HFFc6 (cell line): ENCODE results near the gene SDK2. TPM values are rescaled to one million over a fixed set of nuclear protein-coding genes. Genes with fewer than 3 reads are reported as not detected.

Source experiments
- DNase-seq: peaks from one replicate; pipeline ENCODE4 v3.0.0-alpha.2; 2018
- H3K27ac Mint-ChIP-seq: 2 replicates; pipeline ENCODE4 v1.8.0; 2020; ENCODE audit warnings: mild to moderate bottlenecking, mixed read lengths
- H3K27me3 Mint-ChIP-seq: 2 replicates; pipeline ENCODE4 v1.8.0; 2021; ENCODE audit warnings: mild to moderate bottlenecking, moderate library complexity, mixed read lengths; ENCODE audit not compliant: insufficient read depth
- H3K36me3 Mint-ChIP-seq: 2 replicates; pipeline ENCODE4 v1.8.0; 2021; ENCODE audit warnings: low read depth, mixed read lengths
- H3K4me1 Mint-ChIP-seq: 2 replicates; pipeline ENCODE4 v1.8.0; 2020; ENCODE audit warnings: low read depth, mixed read lengths
- H3K4me3 Mint-ChIP-seq: 2 replicates; pipeline ENCODE4 v1.8.0; 2020; ENCODE audit warnings: mild to moderate bottlenecking, moderate library complexity, mixed read lengths
- H3K9me3 Mint-ChIP-seq: 2 replicates; pipeline ENCODE4 v1.8.0; 2020; ENCODE audit warnings: mild to moderate bottlenecking, mixed read lengths
- total RNA-seq, 6 experiments: library from RNA; stranded (reverse); fragmentation: NEBNext Ultra II Directional; extraction: Animal tissue kit (Norgen Biotek cat#: 25700); gene quantifications; 2 replicates in 1 of 6; 3 replicates in 5 of 6; pipeline ENCODE4 v1.2.3, GENCODE V29; 2021
- TF ChIP-seq, protein P1 (sequence below): fragments of 200-600 bp; sonication (generic); IDR thresholded peaks from 2 replicates; pipeline ENCODE4 v1.5.0; 2021; ENCODE audit warnings: antibody characterized with exemption, mild to moderate bottlenecking

Gene SDK2
- total RNA-seq, 6 experiments from 2014 or later: 0.03 TPM; not detected in 4

DNA sequence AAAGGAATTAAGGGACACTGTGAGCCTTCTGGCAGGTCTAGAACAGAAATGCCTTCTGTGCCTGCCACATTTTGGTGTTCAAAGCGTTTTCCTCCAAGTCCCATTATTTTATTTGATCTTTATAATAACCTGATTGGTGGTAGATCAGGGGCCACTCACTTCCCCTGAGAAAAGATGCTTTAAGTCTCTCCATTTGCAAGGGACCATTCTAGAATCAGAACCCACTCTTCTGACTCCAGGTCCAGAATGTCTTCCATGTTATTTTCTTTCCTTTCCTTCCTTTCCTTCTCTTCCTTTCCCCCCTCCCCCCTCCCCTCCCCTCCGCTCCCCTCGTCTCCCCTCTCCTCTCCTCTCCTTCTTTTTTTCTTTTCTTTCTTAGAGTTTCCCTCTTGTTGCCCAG lies 313.2 kb downstream of the SDK2 start:
- Mint-ChIP-seq H3K36me3 (no peaks in the 10 kb centered on the region), H3K27ac (no peak overlapping the region), H3K9me3 (no peaks in the 10 kb centered on the region), H3K4me3 (no peak overlapping the region), H3K27me3 (peaks cover 3% of the 10 kb centered on the region), H3K4me1 (no peaks in the 10 kb centered on the region)
- TF ChIP-seq, protein P1, sequence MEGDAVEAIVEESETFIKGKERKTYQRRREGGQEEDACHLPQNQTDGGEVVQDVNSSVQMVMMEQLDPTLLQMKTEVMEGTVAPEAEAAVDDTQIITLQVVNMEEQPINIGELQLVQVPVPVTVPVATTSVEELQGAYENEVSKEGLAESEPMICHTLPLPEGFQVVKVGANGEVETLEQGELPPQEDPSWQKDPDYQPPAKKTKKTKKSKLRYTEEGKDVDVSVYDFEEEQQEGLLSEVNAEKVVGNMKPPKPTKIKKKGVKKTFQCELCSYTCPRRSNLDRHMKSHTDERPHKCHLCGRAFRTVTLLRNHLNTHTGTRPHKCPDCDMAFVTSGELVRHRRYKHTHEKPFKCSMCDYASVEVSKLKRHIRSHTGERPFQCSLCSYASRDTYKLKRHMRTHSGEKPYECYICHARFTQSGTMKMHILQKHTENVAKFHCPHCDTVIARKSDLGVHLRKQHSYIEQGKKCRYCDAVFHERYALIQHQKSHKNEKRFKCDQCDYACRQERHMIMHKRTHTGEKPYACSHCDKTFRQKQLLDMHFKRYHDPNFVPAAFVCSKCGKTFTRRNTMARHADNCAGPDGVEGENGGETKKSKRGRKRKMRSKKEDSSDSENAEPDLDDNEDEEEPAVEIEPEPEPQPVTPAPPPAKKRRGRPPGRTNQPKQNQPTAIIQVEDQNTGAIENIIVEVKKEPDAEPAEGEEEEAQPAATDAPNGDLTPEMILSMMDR: no peak
- DNase-seq: no peak

DNA sequence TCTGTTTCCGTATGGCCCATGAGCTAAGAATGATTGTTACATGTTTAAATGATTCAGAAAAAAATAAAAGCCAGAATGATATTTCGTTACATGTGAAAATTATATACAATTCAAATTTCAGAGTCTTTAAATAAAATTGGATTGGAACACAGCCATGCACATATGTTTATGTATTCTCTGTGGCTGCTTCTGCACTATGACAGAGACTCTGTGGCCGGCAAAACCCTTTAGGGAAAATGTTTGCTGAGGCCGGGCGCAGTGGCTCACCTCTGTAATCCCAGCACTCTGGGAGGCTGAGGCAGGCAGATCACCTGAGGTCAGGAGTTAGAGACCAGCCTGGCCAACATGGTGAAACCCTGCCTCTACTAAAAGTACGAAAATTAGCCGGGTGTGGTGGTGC lies 316.6 kb downstream of the SDK2 start:
- Mint-ChIP-seq H3K36me3 (no peaks in the 10 kb centered on the region), H3K9me3 (no peaks in the 10 kb centered on the region; the same call in 1 of the 2 replicates)
- TF ChIP-seq, protein P1: no peak

DNA sequence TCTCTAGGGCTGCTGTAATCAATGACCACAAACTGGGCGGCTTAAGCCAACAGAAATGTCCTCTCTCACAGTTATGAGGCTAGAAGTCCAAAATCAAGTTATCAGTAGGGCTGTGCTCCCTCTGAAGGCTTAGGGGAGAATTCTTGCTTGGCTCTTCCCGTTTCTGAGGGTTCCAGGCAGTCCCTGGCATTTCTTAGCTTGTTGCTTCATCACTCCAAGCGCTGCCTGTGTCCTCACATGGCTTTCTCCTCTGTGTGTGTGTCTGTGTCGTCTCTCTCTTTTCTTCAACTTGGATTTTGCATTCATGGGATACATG lies 318.8 kb downstream of the SDK2 start:
- H3K4me3 Mint-ChIP-seq: no peak overlapping the region
- TF ChIP-seq, protein P1: no peak
- H3K36me3 Mint-ChIP-seq: no peaks in the 10 kb centered on the region
- H3K4me1 Mint-ChIP-seq: peaks cover 33% of the 10 kb centered on the region
- no peak overlapping the region for H3K27ac Mint-ChIP-seq
- DNase-seq: peak; percentile 66
- peaks cover 14% of the 10 kb centered on the region for H3K27me3 Mint-ChIP-seq
- no peaks in the 10 kb centered on the region; the same call in 1 of the 2 replicates for H3K9me3 Mint-ChIP-seq

More for the DNA sequence above, 316.6 kb downstream of the SDK2 start:
- no peak overlapping the region for H3K4me3 Mint-ChIP-seq
- H3K4me1 Mint-ChIP-seq: peaks cover 27% of the 10 kb centered on the region
- H3K27ac Mint-ChIP-seq: no peak overlapping the region
- DNase-seq: no peak
- peaks cover 12% of the 10 kb centered on the region for H3K27me3 Mint-ChIP-seq

DNA sequence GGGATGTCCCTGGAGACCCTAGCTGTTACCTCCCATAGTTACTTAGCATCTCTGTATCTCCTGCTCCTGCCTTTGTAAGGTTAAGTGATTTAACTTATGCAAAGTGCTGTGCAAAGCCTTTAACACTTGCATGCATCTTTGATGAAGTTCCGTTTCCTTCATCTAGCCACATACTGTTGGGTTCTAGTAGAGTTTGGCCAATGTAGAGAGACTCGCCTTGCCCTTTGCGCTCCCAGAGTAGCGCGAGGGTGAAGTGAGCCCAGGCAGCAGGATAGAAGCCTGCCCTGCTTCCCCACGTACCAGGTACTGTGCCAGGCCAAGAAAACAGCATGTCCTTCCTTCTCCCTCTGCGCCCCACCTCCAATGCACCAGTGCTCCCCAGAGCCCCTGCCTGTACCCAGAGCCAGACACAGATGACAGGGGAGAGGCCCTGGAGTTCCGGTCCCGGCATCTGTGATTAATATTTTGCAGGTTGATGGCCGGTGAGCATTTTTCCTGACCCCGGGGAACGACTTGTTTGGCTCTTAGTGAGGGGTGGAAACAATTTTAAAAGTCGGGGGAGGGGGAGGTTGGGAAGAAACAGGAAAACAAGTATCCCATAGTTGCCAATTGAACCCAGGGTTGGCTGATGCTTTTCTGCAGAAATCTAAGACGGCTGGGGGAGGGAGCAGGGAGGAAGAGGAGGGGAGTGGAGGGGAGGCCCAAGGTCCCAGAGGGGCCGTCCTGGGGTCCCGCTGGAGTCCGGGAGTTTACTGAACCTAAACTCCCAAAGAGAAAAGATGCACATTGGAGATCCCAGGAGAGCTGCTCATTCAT lies 319.3 kb downstream of the SDK2 start:
- Mint-ChIP-seq H3K27ac (no peak overlapping the region), H3K4me3 (no peak overlapping the region), H3K4me1 (peaks cover 35% of the 10 kb centered on the region), H3K27me3 (peaks cover 14% of the 10 kb centered on the region), H3K36me3 (no peaks in the 10 kb centered on the region), H3K9me3 (no peaks in the 10 kb centered on the region; the same call in 1 of the 2 replicates)
- TF ChIP-seq, protein P1: no peak
- DNase-seq: no peak

DNA sequence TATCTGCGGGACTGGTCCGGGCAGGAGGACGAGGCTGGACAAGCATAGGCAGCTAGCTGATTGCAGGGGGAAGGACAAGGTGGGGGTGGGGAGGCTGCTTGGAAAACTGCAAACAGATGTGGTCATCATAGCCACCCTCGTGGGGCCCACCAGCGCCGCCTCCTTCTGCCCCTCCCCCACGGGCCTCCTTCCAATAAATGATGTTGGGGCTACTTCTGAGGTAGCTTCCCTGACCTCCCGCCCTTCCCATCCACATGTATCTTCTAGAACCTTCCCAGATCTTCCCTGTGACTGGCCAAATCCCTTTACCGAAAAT lies 320.1 kb downstream of the SDK2 start:
- Mint-ChIP-seq H3K27me3 (peaks cover 14% of the 10 kb centered on the region), H3K4me3 (no peak overlapping the region; the same call in none of the 2 replicates), H3K36me3 (no peaks in the 10 kb centered on the region), H3K4me1 (peaks cover 35% of the 10 kb centered on the region), H3K9me3 (no peaks in the 10 kb centered on the region; the same call in 1 of the 2 replicates), H3K27ac (no peak overlapping the region)
- DNase-seq: no peak
- TF ChIP-seq, protein P1: no peak
